Mesendoderm (in vitro differentiated cells): ENCODE data around the gene CAPN12.
"Not testable (repeated sequence)": the region's sequence is repeated elsewhere in the genome, so short reads cannot be mapped to it uniquely, and the experiment has no call there.

ENCODE experiments used
- DNase-seq: peaks from one replicate; pipeline ENCODE4 v3.0.0; 2013
- H2AK5ac ChIP-seq: 2 replicates; pipeline ENCODE4 v1.6.1; 2013; ENCODE audit warnings: low read length, inconsistent platforms
- H2BK120ac ChIP-seq: 2 replicates; pipeline ENCODE4 v1.6.1; 2013; ENCODE audit warnings: low read depth, mild to moderate bottlenecking, low read length, moderate library complexity, mixed read lengths
- H2BK15ac ChIP-seq: replicated peaks from 2 replicates; pipeline ENCODE4 v1.6.1; 2013; ENCODE audit warnings: low read depth, mild to moderate bottlenecking, moderate library complexity
- H2BK5ac ChIP-seq: 2 replicates; pipeline ENCODE4 v1.6.1; 2013; ENCODE audit warnings: low read length, inconsistent platforms
- H3K18ac ChIP-seq: 2 replicates; pipeline ENCODE4 v1.6.1; 2013; ENCODE audit warnings: mild to moderate bottlenecking, low read length, mixed read lengths
- H3K23ac ChIP-seq: one replicate; pipeline ENCODE4 v1.6.1; 2013; ENCODE audit warnings: low read length
- H3K27ac ChIP-seq: 2 replicates; pipeline ENCODE4 v1.5.1; 2013; ENCODE audit warnings: low read depth, mild to moderate bottlenecking, inconsistent platforms, low read length, moderate library complexity
- H3K27me3 ChIP-seq: 2 replicates; pipeline ENCODE4 v1.6.1; 2013; ENCODE audit warnings: low read length, control low read depth, mild to moderate bottlenecking, inconsistent platforms; ENCODE audit not compliant: insufficient read depth, poor library complexity
- H3K36me3 ChIP-seq: 2 replicates; pipeline ENCODE4 v1.6.1; 2013; ENCODE audit warnings: low read length, inconsistent platforms; ENCODE audit not compliant: control insufficient read depth, insufficient read depth
- H3K4ac ChIP-seq: one replicate; pipeline ENCODE4 v1.6.1; 2013; ENCODE audit warnings: low read depth, mild to moderate bottlenecking, low read length, moderate library complexity
- H3K4me1 ChIP-seq: 2 replicates; pipeline ENCODE4 v1.6.1; 2013; ENCODE audit warnings: low read depth, low read length, inconsistent platforms; ENCODE audit not compliant: control insufficient read depth
- H3K4me2 ChIP-seq: 2 replicates; pipeline ENCODE4 v1.6.1; 2013; ENCODE audit warnings: low read length
- H3K4me3 ChIP-seq: 2 replicates; pipeline ENCODE4 v1.5.1; 2013; ENCODE audit warnings: mild to moderate bottlenecking, low read length
- H3K56ac ChIP-seq: one replicate; pipeline ENCODE4 v1.6.1; 2013; ENCODE audit warnings: low read length
- H3K79me1 ChIP-seq: 2 replicates; pipeline ENCODE4 v1.6.1; 2013; ENCODE audit warnings: low read length, inconsistent platforms
- H3K79me2 ChIP-seq: 2 replicates; pipeline ENCODE4 v1.6.1; 2013; ENCODE audit warnings: mild to moderate bottlenecking, low read length; ENCODE audit not compliant: control insufficient read depth, insufficient read depth
- H3K9ac ChIP-seq: 2 replicates; pipeline ENCODE4 v1.6.1; 2013; ENCODE audit warnings: low read length, inconsistent platforms
- H4K5ac ChIP-seq: one replicate; pipeline ENCODE4 v1.6.1; 2013; ENCODE audit warnings: low read length
- H4K8ac ChIP-seq: one replicate; pipeline ENCODE4 v1.6.1; 2013; ENCODE audit warnings: low read depth, mild to moderate bottlenecking, control low read depth, low read length, moderate library complexity
- WGBS: extraction: QIAGEN DNeasy Blood & Tissue Kit; methylation state at CpG from one replicate; pipeline ENCODE4 v1.1.7; 2013; ENCODE audit warnings: low lambda C conversion rate, missing lambda C conversion rate; ENCODE audit not compliant: insufficient coverage; ENCODE audit errors: extremely low coverage; 5-methylcytosine and 5-hydroxymethylcytosine counted together

CAPN12 gene

GRCh38 chr19:38784224-38784623 is 40.0 kb upstream of the CAPN12 start:
- Histone ChIP-seq H3K56ac (no peak overlapping the region), H4K5ac (no peak overlapping the region), H3K4me1 (no peaks in the 10 kb centered on the region), H3K27ac (no peak overlapping the region), H3K9ac (no peak overlapping the region), H2AK5ac (no peak overlapping the region), H3K79me1 (no peaks in the 10 kb centered on the region), H2BK120ac (no peak overlapping the region), H4K8ac (no peak overlapping the region), H3K4me3 (no peak overlapping the region), H3K79me2 (no peaks in the 10 kb centered on the region), H3K27me3 (no peaks in the 10 kb centered on the region), H3K36me3 (no peaks in the 10 kb centered on the region), H3K23ac (no peak overlapping the region), H3K4ac (no peak overlapping the region), H3K4me2 (no peak overlapping the region), H2BK15ac (no peak overlapping the region), H2BK5ac (no peak overlapping the region), H3K18ac (no peak overlapping the region)
- WGBS: no CpG with 5 or more reads among the region's 3 CpGs
- peak; percentile 18 for DNase-seq

- H3K23ac ChIP-seq, H3K9ac ChIP-seq, H3K79me1 ChIP-seq, H3K4me1 ChIP-seq, H3K4me2 ChIP-seq, H3K27me3 ChIP-seq, H2AK5ac ChIP-seq, H3K4ac ChIP-seq, H2BK15ac ChIP-seq, H2BK120ac ChIP-seq, H3K4me3 ChIP-seq, H3K27ac ChIP-seq, DNase-seq, H3K79me2 ChIP-seq, H3K18ac ChIP-seq, H4K5ac ChIP-seq, H2BK5ac ChIP-seq, H3K36me3 ChIP-seq, H3K56ac ChIP-seq, H4K8ac ChIP-seq: not testable (repeated sequence)
- WGBS: no CpG with 5 or more reads among the region's 13 CpGs
Observed at GRCh38 chr19:38782212-38782611, 37.9 kb upstream of the CAPN12 start.

GRCh38 chr19:38781058-38781457 is 36.8 kb upstream of the CAPN12 start:
- Histone ChIP-seq H3K36me3 (no peaks in the 10 kb centered on the region), H3K79me1 (no peaks in the 10 kb centered on the region), H4K8ac (no peak overlapping the region), H3K27me3 (no peaks in the 10 kb centered on the region), H3K27ac (no peak overlapping the region), H3K9ac (no peak overlapping the region), H3K18ac (no peak overlapping the region), H2BK120ac (no peak overlapping the region), H2AK5ac (no peak overlapping the region), H2BK5ac (no peak overlapping the region), H3K4ac (no peak overlapping the region), H3K23ac (no peak overlapping the region), H3K4me1 (no peaks in the 10 kb centered on the region), H3K4me2 (no peak overlapping the region), H3K56ac (no peak overlapping the region), H3K79me2 (no peaks in the 10 kb centered on the region), H3K4me3 (no peak overlapping the region), H2BK15ac (no peak overlapping the region), H4K5ac (no peak overlapping the region)
- DNase-seq: no peak
- no CpG with 5 or more reads among the region's 7 CpGs for WGBS

- Histone ChIP-seq H4K5ac (no peak overlapping the region), H3K79me2 (no peaks in the 10 kb centered on the region), H3K4me3 (no peak overlapping the region), H4K8ac (no peak overlapping the region), H3K27ac (no peak overlapping the region), H3K4ac (no peak overlapping the region), H3K4me1 (no peaks in the 10 kb centered on the region), H2BK5ac (no peak overlapping the region), H3K4me2 (no peak overlapping the region), H3K9ac (no peak overlapping the region), H3K36me3 (no peaks in the 10 kb centered on the region), H2AK5ac (no peak overlapping the region), H2BK15ac (no peak overlapping the region), H3K79me1 (no peaks in the 10 kb centered on the region), H3K23ac (no peak overlapping the region), H3K56ac (no peak overlapping the region), H2BK120ac (no peak overlapping the region), H3K18ac (no peak overlapping the region), H3K27me3 (no peaks in the 10 kb centered on the region)
- no CpG with 5 or more reads among the region's 7 CpGs for WGBS
- DNase-seq: no peak
Observed at GRCh38 chr19:38780443-38780842, 36.2 kb upstream of the CAPN12 start.

GRCh38 chr19:38778733-38779132 is 34.5 kb upstream of the CAPN12 start:
- no peak overlapping the region for H3K4ac ChIP-seq
- H3K9ac ChIP-seq: no peak overlapping the region
- no peak overlapping the region for H2BK5ac ChIP-seq
- H2BK120ac ChIP-seq: no peak overlapping the region
- no peaks in the 10 kb centered on the region for H3K36me3 ChIP-seq
- H2BK15ac ChIP-seq: no peak overlapping the region
- DNase-seq: no peak
- no peaks in the 10 kb centered on the region for H3K79me2 ChIP-seq
- H3K18ac ChIP-seq: no peak overlapping the region
- WGBS: no CpG with 5 or more reads among the region's 7 CpGs
- H4K5ac ChIP-seq: no peak overlapping the region
- H3K27ac ChIP-seq: no peak overlapping the region
- no peaks in the 10 kb centered on the region for H3K27me3 ChIP-seq
- H3K4me3 ChIP-seq: no peak overlapping the region
- no peak overlapping the region for H2AK5ac ChIP-seq
- no peak overlapping the region for H3K56ac ChIP-seq
- no peaks in the 10 kb centered on the region for H3K4me1 ChIP-seq
- no peaks in the 10 kb centered on the region for H3K79me1 ChIP-seq
- H3K23ac ChIP-seq: no peak overlapping the region
- H4K8ac ChIP-seq: no peak overlapping the region
- no peak overlapping the region for H3K4me2 ChIP-seq

- Histone ChIP-seq H3K79me1 (no peaks in the 10 kb centered on the region), H2AK5ac (no peak overlapping the region), H3K4me2 (no peak overlapping the region), H2BK5ac (no peak overlapping the region), H3K23ac (no peak overlapping the region), H4K8ac (no peak overlapping the region), H3K18ac (no peak overlapping the region), H3K27ac (no peak overlapping the region), H2BK15ac (no peak overlapping the region), H3K36me3 (no peaks in the 10 kb centered on the region), H3K56ac (no peak overlapping the region), H3K27me3 (no peaks in the 10 kb centered on the region), H3K4me1 (no peaks in the 10 kb centered on the region), H3K4me3 (no peak overlapping the region), H3K79me2 (no peaks in the 10 kb centered on the region), H3K9ac (no peak overlapping the region), H2BK120ac (no peak overlapping the region), H4K5ac (no peak overlapping the region), H3K4ac (no peak overlapping the region)
- WGBS: no CpG with 5 or more reads among the region's 13 CpGs
- DNase-seq: no peak
Observed at GRCh38 chr19:38774181-38774950, 30.1 kb upstream of the CAPN12 start.
